Fibroblast of the aortic adventitia (primary cell): ENCODE data around the gene CXCL3. TPM values are rescaled to one million over a fixed set of nuclear protein-coding genes. Genes with fewer than 3 reads are reported as not detected.

Experiments
- DNase-seq: peaks from one replicate; pipeline ENCODE4 v3.0.0-alpha.2; 2010; ENCODE audit warnings: low read depth
- H3K4me3 ChIP-seq: 2 replicates; pipeline ENCODE4 v1.5.1; 2011; ENCODE audit warnings: low read depth, mild to moderate bottlenecking, control low read depth, low read length, moderate library complexity
- total RNA-seq: library from RNA; depleted of rRNA; stranded (reverse); fragments of >200 nt; gene quantifications from 2 replicates; pipeline ENCODE4 v1.2.3, GENCODE V29; 2012; ENCODE audit warnings: low replicate concordance
- TF ChIP-seq, protein P1 (sequence below): IDR thresholded peaks from 2 replicates; pipeline ENCODE4 v1.5.1; 2011; ENCODE audit warnings: mild to moderate bottlenecking, low read length, control low read depth, inconsistent platforms; ENCODE audit not compliant: insufficient read depth

The CXCL3 gene
- total RNA-seq, 1 donor = 0.09 TPM

DNA sequence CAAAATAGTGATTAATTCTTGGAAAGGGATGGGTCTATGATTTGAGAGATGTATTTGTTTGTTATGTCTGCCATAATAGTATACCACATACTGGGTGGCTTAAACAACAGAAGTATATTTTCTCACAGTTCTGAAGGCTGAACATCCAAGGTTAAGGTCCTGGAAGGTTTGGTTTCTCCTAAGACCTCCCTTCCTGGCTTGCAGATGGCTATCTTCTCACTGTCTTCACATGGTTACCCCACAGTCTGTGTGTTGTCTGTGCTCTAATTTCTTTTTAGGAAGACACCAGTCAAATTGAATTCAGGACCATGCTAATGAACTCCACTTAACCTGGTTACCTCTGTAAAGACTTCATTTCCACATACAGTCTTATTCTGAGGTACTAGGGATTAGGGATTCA is 34.9 kb upstream of the CXCL3 start:
- H3K4me3 ChIP-seq = no peak overlapping the region
- DNase-seq = no peak
- TF ChIP-seq, protein P1, sequence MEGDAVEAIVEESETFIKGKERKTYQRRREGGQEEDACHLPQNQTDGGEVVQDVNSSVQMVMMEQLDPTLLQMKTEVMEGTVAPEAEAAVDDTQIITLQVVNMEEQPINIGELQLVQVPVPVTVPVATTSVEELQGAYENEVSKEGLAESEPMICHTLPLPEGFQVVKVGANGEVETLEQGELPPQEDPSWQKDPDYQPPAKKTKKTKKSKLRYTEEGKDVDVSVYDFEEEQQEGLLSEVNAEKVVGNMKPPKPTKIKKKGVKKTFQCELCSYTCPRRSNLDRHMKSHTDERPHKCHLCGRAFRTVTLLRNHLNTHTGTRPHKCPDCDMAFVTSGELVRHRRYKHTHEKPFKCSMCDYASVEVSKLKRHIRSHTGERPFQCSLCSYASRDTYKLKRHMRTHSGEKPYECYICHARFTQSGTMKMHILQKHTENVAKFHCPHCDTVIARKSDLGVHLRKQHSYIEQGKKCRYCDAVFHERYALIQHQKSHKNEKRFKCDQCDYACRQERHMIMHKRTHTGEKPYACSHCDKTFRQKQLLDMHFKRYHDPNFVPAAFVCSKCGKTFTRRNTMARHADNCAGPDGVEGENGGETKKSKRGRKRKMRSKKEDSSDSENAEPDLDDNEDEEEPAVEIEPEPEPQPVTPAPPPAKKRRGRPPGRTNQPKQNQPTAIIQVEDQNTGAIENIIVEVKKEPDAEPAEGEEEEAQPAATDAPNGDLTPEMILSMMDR = no peak

DNA sequence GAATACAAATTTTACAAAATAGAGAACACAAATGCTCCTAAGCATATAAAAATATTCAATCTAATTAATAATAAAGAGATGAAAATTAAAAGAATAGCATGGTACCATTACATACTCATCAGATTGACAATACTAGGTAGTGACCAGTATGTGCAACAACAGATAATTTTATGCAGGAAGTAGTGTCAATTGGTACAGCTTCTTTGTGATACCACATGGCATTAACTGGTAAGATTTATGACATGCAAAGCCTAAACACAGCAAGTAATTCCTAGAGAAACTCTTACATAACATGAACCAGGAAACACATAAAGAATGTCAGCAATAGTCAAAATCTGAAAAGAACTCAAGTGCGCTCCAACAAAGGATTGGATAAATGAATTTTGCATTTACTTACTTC is 34.2 kb upstream of the CXCL3 start:
- H3K4me3 ChIP-seq = no peak overlapping the region
- no peak for DNase-seq
- TF ChIP-seq, protein P1 = no peak

DNA sequence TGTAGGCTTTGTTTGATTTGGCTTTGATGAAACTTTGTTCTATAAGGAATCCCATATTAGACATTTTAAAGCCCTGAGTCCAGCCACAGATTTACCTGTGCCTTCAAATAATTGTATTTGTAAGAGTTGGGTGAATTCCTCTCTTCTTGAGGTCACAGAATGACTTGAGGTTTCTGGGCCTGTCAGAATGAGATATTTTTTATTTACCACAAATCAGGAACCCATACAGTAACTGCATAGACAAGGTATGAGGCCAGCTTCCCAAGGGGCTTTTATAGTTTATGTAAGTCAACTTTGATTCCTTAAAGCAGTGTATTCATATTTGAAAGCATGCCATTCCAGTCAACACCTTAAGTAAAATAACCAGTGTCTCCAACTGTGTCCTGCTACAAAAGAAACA is 29.1 kb upstream of the CXCL3 start:
- no peak overlapping the region for H3K4me3 ChIP-seq
- TF ChIP-seq, protein P1 = no peak
- DNase-seq = no peak

DNA sequence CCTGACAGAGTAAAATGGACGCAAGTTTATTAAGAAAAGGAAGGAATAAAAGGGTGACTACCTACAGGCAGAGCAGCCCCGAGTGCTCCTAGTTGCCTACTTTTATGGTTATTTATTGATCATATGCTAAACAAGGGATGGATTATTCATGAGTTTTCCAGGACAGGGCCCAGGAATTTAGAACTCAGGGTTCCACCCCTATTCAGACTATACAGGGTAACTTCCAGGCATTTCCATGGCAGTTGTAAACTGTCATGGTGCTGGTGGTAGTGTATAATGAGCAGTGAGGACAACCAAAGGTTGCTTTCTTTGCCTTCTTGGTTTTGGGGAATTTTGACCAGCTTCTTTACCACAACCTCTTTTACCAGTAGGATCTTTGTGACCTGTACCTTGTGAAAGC is 27.7 kb upstream of the CXCL3 start:
- no peak overlapping the region for H3K4me3 ChIP-seq
- DNase-seq = no peak
- TF ChIP-seq, protein P1 = no peak

DNA sequence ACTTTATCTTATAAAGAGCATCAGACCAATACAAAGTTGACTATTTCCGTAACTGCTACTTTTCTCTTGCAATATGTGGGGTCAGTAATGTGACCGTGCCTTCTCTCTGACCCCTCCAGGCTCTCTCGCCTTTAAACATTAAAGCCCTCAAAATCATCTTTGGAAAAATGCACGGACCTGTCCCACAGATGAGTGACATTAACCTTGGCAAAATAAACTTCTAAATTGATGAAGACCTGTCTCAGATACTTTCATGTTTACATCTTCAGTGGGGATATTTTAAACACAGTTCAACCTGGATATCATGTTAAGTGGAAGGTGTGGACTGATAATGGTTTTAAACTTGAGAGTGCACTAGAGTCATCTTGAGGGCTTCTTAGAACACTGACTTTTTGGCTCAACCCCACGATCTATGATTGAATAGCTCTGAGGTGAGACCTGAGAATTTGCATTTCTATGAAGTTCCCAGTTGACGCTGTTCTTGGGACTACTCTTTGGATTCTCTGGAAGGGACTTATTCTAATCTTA is 26.7 kb upstream of the CXCL3 start:
- no peak for DNase-seq
- H3K4me3 ChIP-seq = no peak overlapping the region
- TF ChIP-seq, protein P1 = no peak

DNA sequence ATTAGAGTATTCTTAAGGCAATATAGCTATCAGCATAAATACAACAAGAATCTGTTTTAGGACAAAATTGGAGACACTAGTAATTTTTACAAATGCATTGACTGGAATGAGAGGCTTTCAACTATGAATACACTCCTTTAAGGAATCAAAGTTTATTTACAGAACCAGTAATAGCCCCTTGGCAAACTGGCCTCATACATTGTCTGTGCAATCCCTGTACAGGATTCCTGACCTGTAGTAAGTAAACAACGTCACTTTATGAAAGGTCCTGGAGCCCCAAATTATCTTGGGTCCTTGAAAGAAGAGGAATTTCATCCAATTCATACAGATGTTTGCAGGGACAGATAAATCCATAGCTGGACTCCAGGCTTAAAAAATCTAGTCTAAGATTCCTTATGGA is 25.4 kb upstream of the CXCL3 start:
- no peak overlapping the region for H3K4me3 ChIP-seq
- DNase-seq = no peak
- TF ChIP-seq, protein P1 = no peak

DNA sequence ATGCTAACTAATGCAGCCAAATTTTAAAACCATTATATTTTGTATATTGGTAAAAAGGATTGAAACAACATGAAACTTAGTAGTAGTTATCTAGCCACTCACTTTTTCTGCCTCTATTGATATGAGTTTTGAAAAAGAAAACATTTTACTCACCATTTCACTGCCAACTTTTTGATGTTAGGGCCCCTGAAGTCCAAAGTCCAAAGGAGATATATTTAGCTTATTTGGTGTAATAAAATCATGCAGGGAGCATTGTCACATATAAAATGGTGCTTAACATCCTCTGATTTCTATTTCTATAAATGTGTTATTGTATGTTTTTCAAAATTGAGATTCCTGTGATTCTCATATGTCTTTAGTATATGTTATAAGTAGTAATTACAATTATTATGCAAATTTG is 24.5 kb upstream of the CXCL3 start:
- no peak for DNase-seq
- TF ChIP-seq, protein P1 = no peak
- no peak overlapping the region for H3K4me3 ChIP-seq
